H1 (cell line): ENCODE measurements around the gene NKX6-1.

Experiments
- ATF2 ChIP-seq: IDR thresholded peaks from 2 replicates; pipeline ENCODE4 v1.6.1; 2012; ENCODE audit warnings: low read length, inconsistent platforms
- CTCF ChIP-seq, 3 experiments: IDR thresholded peaks; 1 replicate in 2 of 3; 2 replicates in 1 of 3; pipeline versions ENCODE4 v1.5.1 to v1.6.1; 2011; ENCODE audit warnings: low read length in 3 of 3, mild to moderate bottlenecking in 3 of 3, inconsistent platforms in 2 of 3, low read depth in 1 of 3, moderate library complexity in 1 of 3; ENCODE audit not compliant: insufficient read depth in 1 of 3; ENCODE audit errors: control extremely low read depth in 1 of 3
- EZH2 ChIP-seq: fragments of 200-600 bp; sonication (generic); IDR thresholded peaks from 2 replicates; pipeline ENCODE4 v1.7.1; 2012; ENCODE audit warnings: low read depth, mild to moderate bottlenecking, moderate library complexity, low read length, inconsistent platforms; ENCODE audit not compliant: severe bottlenecking
- GABPA ChIP-seq: IDR thresholded peaks from 2 replicates; pipeline ENCODE4 v1.6.1; 2011; ENCODE audit warnings: mild to moderate bottlenecking, low read length, moderate library complexity, borderline replicate concordance; ENCODE audit not compliant: insufficient read depth
- HDAC2 ChIP-seq, 2 experiments: fragments of 300-600 bp in 1 of 2; sonication (generic) in 1 of 2; IDR thresholded peaks; 2 replicates each; pipeline ENCODE4 v1.6.1; 2011 to 2012; ENCODE audit warnings: low read depth in 2 of 2, low read length in 2 of 2, mild to moderate bottlenecking in 2 of 2, moderate library complexity in 2 of 2, borderline replicate concordance in 1 of 2, inconsistent platforms in 1 of 2
- MAX ChIP-seq: IDR thresholded peaks from 2 replicates; pipeline ENCODE4 v1.6.1; 2012; ENCODE audit warnings: inconsistent platforms
- NRF1 ChIP-seq: IDR thresholded peaks from 2 replicates; pipeline ENCODE4 v1.6.1; 2011; ENCODE audit warnings: mild to moderate bottlenecking, low read depth, low read length, improper control_type of control experiment
- POLR2A ChIP-seq, 2 experiments: IDR thresholded peaks; 1 replicate in 1 of 2; 2 replicates in 1 of 2; pipeline ENCODE4 v1.6.1; 2011; ENCODE audit warnings: low read depth in 2 of 2, low read length in 2 of 2, mild to moderate bottlenecking in 2 of 2; ENCODE audit errors: control extremely low read depth in 1 of 2
- RNF2 ChIP-seq: fragments of 200-900, 300-1000 bp; sonication (generic); IDR thresholded peaks from 2 replicates; pipeline ENCODE4 v1.7.1; 2016; ENCODE audit warnings: borderline replicate concordance, low read depth, mild to moderate bottlenecking, antibody characterized with exemption, low read length; ENCODE audit not compliant: poor library complexity, severe bottlenecking; ENCODE audit errors: missing control alignments
- SP2 ChIP-seq: IDR thresholded peaks from 2 replicates; pipeline ENCODE4 v1.6.1; 2012; ENCODE audit warnings: mild to moderate bottlenecking, low read length, inconsistent platforms
- SRF ChIP-seq: IDR thresholded peaks from 2 replicates; pipeline ENCODE4 v1.6.1; 2011; ENCODE audit warnings: mild to moderate bottlenecking, low read depth, low read length, moderate library complexity
- TAF1 ChIP-seq: IDR thresholded peaks from 2 replicates; pipeline ENCODE4 v1.6.1; 2011; ENCODE audit warnings: mild to moderate bottlenecking, low read depth, low read length
- YY1 ChIP-seq: IDR thresholded peaks from 2 replicates; pipeline ENCODE4 v1.6.1; 2011; ENCODE audit warnings: low read depth, mild to moderate bottlenecking, low read length

GRCh38 chr4:84530871-84531270 is 31.8 kb upstream of the NKX6-1 start:
- no peak for TF ChIP-seq HDAC2 (IDR thresholded peaks at IDR 0.05; ENCODE audit: borderline replicate concordance in 1 of 2, low read depth in 2 of 2, low read length in 2 of 2)
- no peak for TF ChIP-seq EZH2
- TF ChIP-seq CTCF (IDR thresholded peaks at IDR 0.05; ENCODE audit: control extremely low read depth in 1 of 3, insufficient read depth in 1 of 3, low read depth in 1 of 3, low read length in 3 of 3), result no peak
- no peak for TF ChIP-seq ATF2
- TF ChIP-seq TAF1, result no peak
- no peak for TF ChIP-seq MAX
- no peak for TF ChIP-seq SRF
- no peak for TF ChIP-seq POLR2A (IDR thresholded peaks at IDR 0.05; ENCODE audit: control extremely low read depth in 1 of 2, low read depth in 2 of 2, low read length in 2 of 2)
- no peak for TF ChIP-seq YY1
- TF ChIP-seq GABPA, result no peak
- TF ChIP-seq SP2, result no peak
- no peak for TF ChIP-seq NRF1
- TF ChIP-seq RNF2, result no peak
